ENCODE data around the gene TMC6. TPM values are rescaled to one million over a fixed set of nuclear protein-coding genes. Genes with fewer than 3 reads are reported as not detected.

The TMC6 gene
- total and polyA plus RNA-seq, 8 donors, result 9.2 to 223 (median 41.7) TPM

DNA sequence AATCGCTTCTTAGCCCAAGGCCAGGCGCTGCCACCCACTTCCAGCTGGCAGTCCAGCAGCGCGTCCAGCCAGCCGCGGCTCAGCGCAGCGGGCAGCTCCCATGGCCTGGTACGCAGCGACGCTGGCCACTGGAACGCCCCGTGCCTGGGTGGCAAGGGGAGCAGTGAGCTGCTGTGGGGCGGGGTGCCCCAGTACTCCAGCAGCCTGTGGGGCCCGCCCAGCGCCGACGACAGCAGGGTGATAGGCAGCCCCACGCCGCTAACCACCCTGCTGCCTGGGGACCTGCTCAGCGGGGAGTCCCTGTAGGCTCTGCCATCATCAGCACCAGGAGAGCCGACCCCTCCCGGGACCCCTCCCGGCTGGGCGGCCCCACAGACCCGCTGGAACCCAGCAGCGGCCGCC is 24.0 kb downstream of the TMC6 start:
- Histone ChIP-seq H3K4me3 (no peak overlapping the region), H3K9me3 (no peaks in the 10 kb centered on the region), H3K36me3 (peaks cover 28 to 79% (median 66%) of the 10 kb centered on the region in 4 donors), H3K4me1 (peaks cover 0 to 27% (median 12%) of the 10 kb centered on the region in 4 donors), H3K27ac (no peak overlapping the region), H3K27me3 (no peaks in the 10 kb centered on the region)
- no peak for DNase-seq
- no peak for TF ChIP-seq CTCF (IDR thresholded peaks at IDR 0.05)
- no peak for TF ChIP-seq EP300 (IDR thresholded peaks at IDR 0.05)
- TF ChIP-seq POLR2A (IDR thresholded peaks at IDR 0.05), result no peak
- no peak for TF ChIP-seq POLR2AphosphoS5 (IDR thresholded peaks at IDR 0.05)
- intact Hi-C loops (cut with DNase I; ENCODE audit: low total_unique reads), result no loop called here
- 95 to 96% (median 96%) methylated on average over 19 to 28 of the region's 28 CpGs for WGBS, 5 donors

GRCh38 chr17:78103311-78103710 is 25.2 kb downstream of the TMC6 start:
- no peak for DNase-seq
- TF ChIP-seq CTCF (IDR thresholded peaks at IDR 0.05), result no peak
- TF ChIP-seq EP300 (IDR thresholded peaks at IDR 0.05), result no peak
- TF ChIP-seq POLR2AphosphoS5 (IDR thresholded peaks at IDR 0.05), result no peak
- no peak for TF ChIP-seq POLR2A (IDR thresholded peaks at IDR 0.05)
- Histone ChIP-seq H3K4me3 (no peak overlapping the region), H3K9me3 (no peaks in the 10 kb centered on the region), H3K27me3 (no peaks in the 10 kb centered on the region), H3K4me1 (peaks cover 0 to 27% (median 12%) of the 10 kb centered on the region in 4 donors), H3K36me3 (peaks cover 35 to 83% (median 67%) of the 10 kb centered on the region in 4 donors), H3K27ac (no peak overlapping the region)
- intact Hi-C loops (cut with DNase I; ENCODE audit: low total_unique reads), result no loop called here
- 51 to 70% (median 64%) methylated on average over 4 of the region's 4 CpGs for WGBS, 5 donors

DNA sequence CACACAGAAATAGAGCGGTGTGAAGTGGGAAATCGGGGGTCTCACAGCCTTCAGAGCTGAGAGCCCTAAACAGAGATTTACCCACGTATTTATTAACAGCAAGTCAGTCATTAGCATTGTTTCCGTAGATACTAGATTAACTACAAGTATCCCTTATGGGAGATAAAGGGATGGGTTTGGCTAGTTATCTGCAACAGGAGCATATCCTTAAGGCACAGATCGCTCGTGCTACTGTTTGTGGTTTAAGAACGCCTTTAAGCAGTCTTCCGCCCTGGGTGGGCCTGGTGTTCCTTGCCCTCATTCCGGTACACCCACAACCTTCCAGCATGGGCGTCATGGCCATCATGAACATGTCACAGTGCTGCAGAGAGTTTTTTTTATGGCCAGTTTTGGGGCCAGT is 27.0 kb downstream of the TMC6 start:
- Histone ChIP-seq H3K4me3 (no peak overlapping the region), H3K4me1 (peaks cover 0 to 24% (median 11%) of the 10 kb centered on the region in 4 donors), H3K27ac (no peak overlapping the region), H3K36me3 (peaks cover 44 to 84% (median 83%) of the 10 kb centered on the region in 4 donors), H3K27me3 (no peaks in the 10 kb centered on the region), H3K9me3 (no peaks in the 10 kb centered on the region)
- WGBS, 5 donors, result 94 to 99% (median 98%) methylated on average over 10 of the region's 10 CpGs
- intact Hi-C loops (cut with DNase I; ENCODE audit: low total_unique reads), result no loop called here
- DNase-seq, result no peak
- TF ChIP-seq POLR2A (IDR thresholded peaks at IDR 0.05), result no peak

DNA sequence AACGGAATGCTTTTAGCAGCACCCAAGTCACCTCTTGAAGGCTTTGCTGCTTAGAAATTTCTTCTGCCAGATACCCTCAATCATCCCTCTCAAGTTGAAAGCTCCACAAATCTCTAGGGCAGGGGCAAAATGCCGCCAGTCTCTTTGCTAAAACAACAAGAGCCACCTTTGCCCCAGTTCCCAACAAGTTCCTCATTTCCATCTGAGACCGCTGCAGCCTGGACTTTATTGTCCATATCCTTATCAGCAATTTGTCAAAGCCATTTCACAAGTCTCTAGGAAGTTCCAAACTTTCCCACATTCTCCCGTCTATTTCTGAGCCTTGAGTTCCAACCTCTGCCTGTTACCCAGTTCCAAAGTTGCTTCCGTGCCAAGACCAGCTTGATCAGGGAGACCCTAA is 27.4 kb downstream of the TMC6 start:
- WGBS, 5 donors, result 74 to 96% (median 89%) methylated on average over 5 of the region's 5 CpGs
- Histone ChIP-seq H3K36me3 (peaks cover 44 to 89% (median 87%) of the 10 kb centered on the region in 4 donors), H3K4me3 (no peak overlapping the region), H3K9me3 (no peaks in the 10 kb centered on the region), H3K4me1 (peaks cover 0 to 23% (median 11%) of the 10 kb centered on the region in 4 donors), H3K27me3 (no peaks in the 10 kb centered on the region), H3K27ac (no peak overlapping the region)
- no peak for DNase-seq
- intact Hi-C loops (cut with DNase I; ENCODE audit: low total_unique reads), result no loop called here
- TF ChIP-seq CTCF (IDR thresholded peaks at IDR 0.05) (no peak), POLR2AphosphoS5 (IDR thresholded peaks at IDR 0.05) (no peak), EP300 (IDR thresholded peaks at IDR 0.05) (no peak), POLR2A (IDR thresholded peaks at IDR 0.05) (no peak)

GRCh38 chr17:78096093-78096492 is 32.5 kb downstream of the TMC6 start:
- no peak for DNase-seq
- peaks cover 67 to 99% (median 97%) of the 10 kb centered on the region in 4 donors for H3K36me3 ChIP-seq
- TF ChIP-seq POLR2AphosphoS5 (IDR thresholded peaks at IDR 0.05) (no peak), POLR2A (IDR thresholded peaks at IDR 0.05) (no peak), CTCF (IDR thresholded peaks at IDR 0.05) (no peak), EP300 (IDR thresholded peaks at IDR 0.05) (no peak)

More at GRCh38 chr17:78096093-78096492, 32.5 kb downstream of the TMC6 start:
- H3K27ac ChIP-seq, result no peak overlapping the region
- no peaks in the 10 kb centered on the region for H3K9me3 ChIP-seq
- 91 to 96% (median 94%) methylated on average over 9 of the region's 9 CpGs for WGBS, 5 donors
- no peaks in the 10 kb centered on the region for H3K27me3 ChIP-seq
- no peak overlapping the region for H3K4me3 ChIP-seq
- intact Hi-C loops (cut with DNase I; ENCODE audit: low total_unique reads), result no loop called here
- no peaks in the 10 kb centered on the region for H3K4me1 ChIP-seq
